GM18909 (cell line): Measurements from ENCODE around the gene KRIT1.
"Not testable (repeated sequence)": the region's sequence is repeated elsewhere in the genome, so short reads cannot be mapped to it uniquely, and the experiment has no call there.

Source experiments
- ATAC-seq: cut with Tn5 transposase; IDR thresholded peaks from one replicate; pipeline ENCODE4 v1.9.1; 2021; ENCODE audit warnings: mild to moderate bottlenecking; ENCODE audit not compliant: unreplicated experiment, poor library complexity

KRIT1 gene

DNA sequence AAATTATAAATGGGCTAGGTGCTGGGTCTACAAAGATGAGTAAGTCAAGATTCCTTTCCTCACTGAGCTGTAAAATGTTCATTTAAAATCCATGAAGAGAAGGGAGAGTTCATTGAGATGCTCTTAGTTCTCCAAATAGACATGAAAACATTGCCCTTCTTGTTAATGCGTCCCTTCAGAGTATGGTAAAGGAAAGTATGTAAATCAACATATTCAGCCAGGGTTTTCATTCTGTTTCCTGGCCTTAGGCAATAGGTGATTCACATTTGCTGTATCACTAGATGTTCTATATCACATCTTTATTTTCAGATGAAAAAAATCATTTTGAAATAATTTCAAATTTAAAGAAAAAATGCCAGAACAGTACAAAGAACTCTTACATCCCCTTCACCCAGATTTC lies 5.5 kb upstream of the KRIT1 start:
- no peak for ATAC-seq

DNA sequence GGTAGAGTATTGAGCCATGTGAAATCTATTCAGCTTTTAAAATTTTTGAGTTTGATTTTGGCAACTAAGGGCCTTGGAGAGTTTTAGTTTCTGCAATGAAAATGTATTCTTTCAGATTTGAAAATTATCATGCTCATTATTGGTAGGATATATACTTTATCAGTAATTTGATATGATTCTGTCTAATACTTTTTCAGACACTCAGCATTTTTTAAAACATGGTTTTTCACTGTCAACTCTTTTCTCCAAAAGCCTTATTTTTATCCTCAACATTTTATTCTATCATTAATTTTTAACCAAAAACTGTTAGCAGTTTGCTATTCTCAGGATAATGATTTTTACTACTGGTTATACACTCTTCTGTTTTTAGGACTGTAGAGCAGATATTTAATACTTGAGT lies 4.9 kb upstream of the KRIT1 start:
- ATAC-seq = no peak

DNA sequence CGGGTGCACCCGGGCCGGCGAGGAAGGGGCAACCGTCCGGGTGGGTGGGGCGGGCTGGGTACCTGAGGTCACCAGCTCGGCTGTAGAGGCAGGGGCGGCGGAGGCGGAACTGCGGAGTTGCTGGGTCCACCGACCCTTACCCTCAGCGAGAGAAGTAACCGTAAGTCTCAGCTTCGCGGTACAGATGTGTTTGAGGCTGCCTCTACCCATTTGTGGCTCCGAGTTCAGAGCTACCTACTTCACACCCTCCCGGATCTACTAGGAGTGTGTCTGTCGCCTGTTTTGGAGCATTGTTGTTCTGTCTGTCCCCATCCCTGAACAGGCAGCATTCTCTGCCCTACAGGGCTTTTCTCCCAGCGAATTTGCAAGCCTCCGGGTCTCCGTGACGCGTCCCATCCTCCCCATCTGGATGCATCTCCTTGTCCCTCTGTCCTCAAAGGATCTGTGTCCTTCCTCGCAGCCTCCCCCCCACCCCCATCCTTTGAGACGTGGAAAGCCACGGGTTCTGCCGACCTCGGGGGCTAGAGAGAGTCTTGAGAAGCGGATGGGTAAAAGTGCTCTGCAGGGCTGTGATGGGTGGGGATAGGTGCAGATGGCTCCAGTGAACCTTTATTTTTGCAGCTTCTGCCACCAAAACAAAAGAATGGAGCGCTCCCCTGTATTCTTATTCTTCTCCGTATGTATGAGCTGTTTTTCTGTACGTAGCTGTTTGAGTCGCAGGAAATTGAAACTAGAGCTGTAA lies 817 bp upstream of the KRIT1 start:
- peak; percentile 38 for ATAC-seq

DNA sequence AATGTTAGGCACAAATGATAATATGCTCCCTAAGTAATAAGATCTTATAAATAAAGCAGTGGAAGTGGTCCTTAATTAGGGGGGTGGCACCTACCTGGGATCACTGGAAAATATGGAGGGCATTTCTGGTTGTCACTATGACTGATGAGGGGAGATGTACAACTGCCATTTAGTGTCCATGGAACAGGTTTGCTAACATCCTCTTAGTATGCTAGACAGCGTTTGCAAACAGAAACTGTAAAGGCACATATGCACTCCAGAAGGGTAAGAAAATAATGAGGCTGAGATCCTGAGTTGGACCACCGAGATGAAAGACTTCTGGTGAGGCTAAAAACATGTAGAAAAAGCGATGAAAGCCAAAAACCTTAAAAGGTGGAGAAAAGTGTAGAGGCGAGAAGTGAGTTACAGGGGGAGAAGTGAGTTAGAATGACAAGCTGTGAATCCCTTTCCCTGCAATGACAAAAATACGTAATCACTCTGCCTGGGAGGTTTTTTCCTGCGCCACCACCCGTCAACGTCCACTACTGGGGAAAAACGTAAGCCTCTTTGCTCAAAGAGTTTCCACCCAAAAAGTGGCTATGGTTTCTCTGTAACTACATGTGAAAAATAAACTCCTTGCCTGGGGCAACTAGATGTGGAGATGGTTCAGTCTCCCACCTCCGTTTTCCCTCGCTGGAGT lies 767 bp downstream of the KRIT1 start:
- peak; percentile 1 for ATAC-seq

- no peak for ATAC-seq
Observed at GRCh38 chr7:92242972-92243371, 2.7 kb downstream of the KRIT1 start.

DNA sequence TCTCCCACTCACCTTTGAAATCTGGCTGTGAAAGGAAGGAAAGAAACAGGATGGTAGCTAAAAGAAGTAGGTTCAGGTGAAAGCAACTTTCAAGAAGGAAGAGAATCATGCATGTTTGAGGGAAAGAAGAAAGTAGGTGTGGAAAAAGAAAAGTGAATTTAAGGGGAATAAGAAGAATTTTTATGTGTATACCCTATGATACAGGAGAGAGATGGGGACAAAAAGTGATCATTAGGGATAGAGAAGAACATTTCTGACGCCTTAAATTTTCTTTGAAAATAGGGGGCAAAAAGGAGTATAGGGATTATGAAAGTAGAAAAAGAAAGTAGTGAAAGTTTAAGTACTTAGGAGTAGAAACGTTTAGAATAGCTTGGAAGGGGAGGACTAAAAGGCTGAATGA lies 15.2 kb downstream of the KRIT1 start:
- no peak for ATAC-seq

- no peak for ATAC-seq
Observed at GRCh38 chr7:92228742-92229141, 17.0 kb downstream of the KRIT1 start.

DNA sequence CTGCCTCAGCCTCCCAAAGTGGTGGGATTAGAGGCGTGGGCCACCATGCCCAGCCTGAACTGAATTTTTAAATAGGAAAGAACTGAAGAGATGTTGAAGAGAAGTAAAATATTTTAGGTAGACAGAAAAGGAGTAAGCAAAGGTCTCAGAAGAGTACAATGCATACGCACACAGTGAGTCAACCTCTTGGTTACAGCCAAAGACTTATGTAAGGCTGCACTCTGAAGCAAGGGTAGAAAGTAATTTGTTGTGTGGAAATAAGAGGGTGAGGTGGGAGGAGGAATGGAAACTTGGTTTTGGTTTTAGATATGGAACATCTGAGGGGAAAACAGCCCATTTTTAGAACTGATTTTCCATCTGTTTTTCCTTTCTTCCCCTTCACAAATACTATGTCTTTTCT lies 17.6 kb downstream of the KRIT1 start:
- ATAC-seq = no peak

DNA sequence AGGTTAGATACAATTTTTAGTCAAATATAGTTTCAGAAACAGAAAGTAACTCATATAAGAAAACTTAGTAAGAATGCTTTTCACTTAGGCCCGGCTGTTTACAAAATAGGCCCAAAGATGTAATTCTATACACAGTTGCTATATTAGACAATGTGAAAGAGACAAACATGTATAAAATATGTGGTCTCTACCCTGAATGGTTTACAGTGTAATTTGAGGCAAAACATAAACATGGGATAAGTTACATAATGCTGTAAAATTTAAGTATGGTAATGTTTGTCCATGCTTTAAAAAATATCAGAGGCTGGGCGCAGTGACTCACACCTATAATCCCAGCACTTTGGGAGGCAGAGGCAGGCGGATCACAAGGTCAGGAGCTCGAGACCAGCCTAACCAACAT lies 18.7 kb downstream of the KRIT1 start:
- ATAC-seq = no peak

DNA sequence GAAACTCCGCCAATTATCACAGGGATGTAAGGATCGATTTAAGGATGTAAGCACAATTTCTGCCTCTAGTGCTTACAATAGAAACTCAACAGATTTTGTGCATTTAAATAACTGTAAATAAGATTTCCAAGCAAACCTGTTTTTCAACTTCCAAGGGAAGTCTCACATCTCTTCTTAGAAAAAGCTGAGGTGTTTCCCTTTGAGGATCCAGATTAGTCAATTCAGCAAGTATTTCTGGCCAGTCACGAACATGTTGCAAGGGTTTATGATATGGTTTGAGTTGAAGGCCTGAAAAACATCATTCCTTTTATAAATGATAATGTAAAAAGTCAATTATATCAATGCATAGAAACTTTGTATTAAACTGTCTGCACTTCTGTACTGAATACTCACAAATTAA lies 23.9 kb downstream of the KRIT1 start:
- ATAC-seq = no peak

DNA sequence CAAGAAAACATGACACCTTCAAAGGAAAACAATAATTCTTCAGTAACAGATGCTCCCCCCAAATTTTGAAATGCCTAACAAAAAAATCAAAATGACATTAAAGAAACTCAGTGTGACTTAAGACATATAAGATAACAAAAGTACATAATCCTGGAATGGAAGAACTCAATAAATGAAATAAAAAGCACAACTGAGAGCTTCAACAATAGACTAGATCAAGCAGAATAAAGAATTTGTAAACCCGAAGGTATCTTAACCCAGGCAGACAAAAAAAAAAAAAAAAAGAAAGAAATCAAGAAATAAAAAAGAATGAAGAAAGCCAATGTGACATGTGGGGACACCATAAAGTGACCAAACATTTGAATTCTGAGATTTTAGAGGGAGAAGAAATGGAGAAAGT lies 39.0 kb downstream of the KRIT1 start:
- no peak for ATAC-seq

DNA sequence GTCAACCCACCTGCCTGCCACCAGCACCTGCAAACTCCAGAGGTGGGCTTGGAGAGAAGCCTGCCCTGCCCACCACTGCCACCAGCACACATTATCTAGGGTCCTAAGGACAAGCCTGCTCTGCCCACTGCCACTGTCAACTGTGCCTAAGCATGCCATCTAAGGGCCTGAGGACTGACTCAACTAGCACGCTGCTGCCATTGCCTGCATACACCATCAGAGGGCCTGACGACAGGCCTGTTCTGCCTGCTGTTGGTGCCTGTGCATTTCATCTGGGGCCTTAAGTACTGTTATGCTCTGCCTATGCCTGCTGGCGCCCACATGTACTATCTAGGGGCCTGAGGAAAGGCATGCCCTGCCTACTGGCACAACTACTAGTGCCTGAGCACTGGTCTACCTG lies 39.7 kb downstream of the KRIT1 start:
- ATAC-seq = no peak

GRCh38 chr7:92200791-92201190 lies 44.9 kb downstream of the KRIT1 start:
- ATAC-seq = no peak

DNA sequence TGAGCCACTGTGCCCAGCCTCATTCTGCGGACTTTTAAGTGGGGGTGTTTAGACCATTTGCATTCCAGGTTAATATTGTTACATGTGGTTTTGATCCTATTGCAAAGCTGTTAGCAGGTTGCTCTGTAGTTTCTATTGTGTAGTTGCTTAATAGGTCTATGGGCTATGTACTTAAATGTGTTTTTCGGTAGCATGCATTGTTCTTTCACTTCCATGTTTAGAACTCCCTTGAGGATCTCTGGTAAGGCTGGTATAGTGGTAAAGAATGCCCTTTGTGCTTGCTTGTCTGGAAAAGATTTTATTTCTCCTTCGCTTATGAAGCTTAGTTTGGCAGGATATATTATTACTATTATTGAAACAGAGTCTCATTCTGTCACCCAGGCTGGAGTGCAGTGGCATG lies 53.4 kb downstream of the KRIT1 start:
- ATAC-seq = no peak

DNA sequence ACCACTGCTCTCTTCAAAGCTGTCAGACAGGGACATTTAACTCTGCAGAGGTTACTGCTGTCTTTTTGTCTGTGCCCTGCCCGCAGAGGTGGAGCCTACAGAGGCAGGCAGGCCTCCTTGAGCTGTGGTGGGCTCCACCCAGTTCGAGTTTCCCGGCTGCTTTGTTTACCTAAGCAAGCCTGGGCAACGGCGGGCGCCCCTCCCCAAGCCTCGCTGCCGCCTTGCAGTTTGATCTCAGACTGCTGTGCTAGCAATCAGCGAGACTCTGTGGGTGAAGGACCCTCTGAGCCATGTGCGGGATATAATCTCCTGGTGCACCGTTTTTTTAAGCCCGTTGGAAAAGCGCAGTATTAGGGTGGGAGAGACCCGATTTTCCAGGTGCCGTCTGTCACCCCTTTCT lies 56.5 kb downstream of the KRIT1 start:
- ATAC-seq = not testable (repeated sequence)

- ATAC-seq = not testable (repeated sequence)
Observed at GRCh38 chr7:92184294-92184693, 61.4 kb downstream of the KRIT1 start.

DNA sequence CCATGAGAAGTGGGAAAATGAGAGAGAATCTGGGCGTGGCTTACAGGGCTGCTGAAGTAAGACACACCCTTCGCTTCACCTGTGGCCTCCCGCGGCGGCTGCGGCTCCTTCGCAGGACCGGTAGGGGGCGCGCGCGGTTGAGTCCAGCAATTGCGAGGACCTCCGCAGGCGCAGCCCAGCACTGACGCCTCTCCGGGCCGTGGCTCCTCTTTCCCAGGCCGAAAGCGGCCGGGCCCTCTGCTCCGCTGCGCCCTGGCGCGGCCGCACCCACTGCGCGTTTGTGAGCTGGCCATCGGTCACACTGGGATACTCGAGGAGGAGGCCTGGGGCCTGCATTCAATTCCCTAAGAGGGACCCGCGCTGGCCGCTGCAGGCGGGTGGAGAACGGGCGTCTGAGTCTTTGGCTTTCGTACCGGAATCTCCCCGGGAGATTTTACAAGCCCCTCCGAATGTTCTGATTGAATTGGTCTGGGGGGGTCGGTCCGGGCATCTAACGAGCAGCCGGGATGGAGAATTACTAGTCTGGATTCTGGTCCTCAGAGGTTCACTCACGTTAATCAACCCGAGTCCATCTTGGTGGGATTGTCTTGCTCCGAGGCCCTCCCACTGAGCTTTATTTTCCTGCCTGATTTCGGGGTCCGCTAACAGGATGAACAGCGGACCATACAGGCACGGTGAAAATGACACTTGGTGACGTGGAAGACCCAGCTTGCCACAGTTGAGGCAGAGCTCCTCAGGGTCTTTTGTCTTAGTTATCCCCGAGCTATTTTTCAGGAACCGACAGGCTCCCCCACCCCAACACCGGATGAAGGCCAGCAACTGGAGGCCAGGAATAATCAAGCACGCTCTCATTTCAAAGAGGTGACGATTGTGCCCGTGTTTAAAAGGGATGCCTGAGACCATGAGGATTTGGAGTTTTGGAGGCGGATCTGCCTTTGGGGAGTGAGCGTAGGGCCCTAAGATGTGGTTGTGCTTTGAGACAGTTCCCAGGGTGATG lies 66.5 kb downstream of the KRIT1 start, which contains the start of gene LRRD1:
TSS of gene LRRD1 (minus strand) at position 215 of the 997 bp plus-strand sequence. CDS start 13,940 bp downstream, outside the sequence.
- ATAC-seq = peak; percentile 100

- no peak for ATAC-seq
Observed at GRCh38 chr7:92177362-92177761, 68.4 kb downstream of the KRIT1 start.

GRCh38 chr7:92169529-92169928 lies 76.2 kb downstream of the KRIT1 start:
- not testable (repeated sequence) for ATAC-seq

DNA sequence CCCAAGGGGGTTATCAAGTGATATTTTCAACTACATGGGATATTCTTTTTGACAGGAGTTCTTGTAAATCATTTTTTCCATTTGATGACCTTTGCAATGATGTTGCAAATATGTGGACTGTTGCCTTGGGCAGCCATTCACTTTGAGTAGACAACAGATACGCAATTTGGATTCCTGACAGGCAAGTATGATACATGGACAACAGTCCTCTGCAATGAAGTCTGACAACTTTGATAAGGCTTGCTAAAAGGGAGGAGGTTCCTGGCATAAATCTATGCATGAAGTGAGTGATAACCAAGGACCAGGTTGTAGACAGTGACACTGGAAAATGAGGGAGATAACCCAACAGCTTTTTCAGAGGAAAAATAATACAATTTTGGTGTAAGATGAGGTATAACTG lies 84.4 kb downstream of the KRIT1 start:
- ATAC-seq = no peak
